ENCODE data around the gene JCAD. TPM values are rescaled to one million over a fixed set of nuclear protein-coding genes. Genes with fewer than 3 reads are reported as not detected.
"Not testable (repeated sequence)": the region's sequence is repeated elsewhere in the genome, so short reads cannot be mapped to it uniquely, and the experiment has no call there.

The JCAD gene
- total and polyA plus RNA-seq, 10 of the 15 experiments (the other 5 are each of a cell fraction or from before 2014, with no cell fraction given): 0.28 TPM; not detected in 9

DNA sequence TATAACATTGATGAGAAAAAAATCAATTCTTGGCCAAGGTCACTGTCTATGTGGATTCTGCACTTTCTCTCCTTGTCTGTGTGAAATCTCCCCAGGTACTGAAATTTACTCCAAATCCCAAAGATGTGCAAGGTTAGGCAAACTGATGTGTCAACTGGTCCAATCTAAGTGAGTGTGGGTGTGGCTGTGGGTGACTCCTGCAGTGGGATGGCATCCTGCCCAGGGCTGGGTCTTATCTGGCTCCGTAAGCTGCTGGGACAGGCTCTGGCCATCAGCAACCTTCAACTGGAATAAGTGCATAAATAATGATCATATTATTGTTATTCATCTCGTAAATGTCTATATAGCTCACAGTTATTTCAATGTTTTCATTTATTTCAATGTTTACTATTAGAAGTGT is 79.3 kb downstream of the JCAD start (continued):
- TF ChIP-seq NFXL1 (IDR thresholded peaks at IDR 0.05; ENCODE audit: borderline replicate concordance) (no peak), SMARCA5 (IDR thresholded peaks at IDR 0.05) (no peak), RBBP5 (conservative IDR thresholded peaks at IDR 0.05) (no peak)
- TF ChIP-seq, protein P1, sequence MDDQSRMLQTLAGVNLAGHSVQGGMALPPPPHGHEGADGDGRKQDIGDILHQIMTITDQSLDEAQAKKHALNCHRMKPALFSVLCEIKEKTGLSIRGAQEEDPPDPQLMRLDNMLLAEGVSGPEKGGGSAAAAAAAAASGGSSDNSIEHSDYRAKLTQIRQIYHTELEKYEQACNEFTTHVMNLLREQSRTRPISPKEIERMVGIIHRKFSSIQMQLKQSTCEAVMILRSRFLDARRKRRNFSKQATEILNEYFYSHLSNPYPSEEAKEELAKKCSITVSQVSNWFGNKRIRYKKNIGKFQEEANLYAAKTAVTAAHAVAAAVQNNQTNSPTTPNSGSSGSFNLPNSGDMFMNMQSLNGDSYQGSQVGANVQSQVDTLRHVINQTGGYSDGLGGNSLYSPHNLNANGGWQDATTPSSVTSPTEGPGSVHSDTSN (IDR thresholded peaks at IDR 0.05; ENCODE audit: insufficient replicate concordance, low read depth, low read length): no peak

DNA sequence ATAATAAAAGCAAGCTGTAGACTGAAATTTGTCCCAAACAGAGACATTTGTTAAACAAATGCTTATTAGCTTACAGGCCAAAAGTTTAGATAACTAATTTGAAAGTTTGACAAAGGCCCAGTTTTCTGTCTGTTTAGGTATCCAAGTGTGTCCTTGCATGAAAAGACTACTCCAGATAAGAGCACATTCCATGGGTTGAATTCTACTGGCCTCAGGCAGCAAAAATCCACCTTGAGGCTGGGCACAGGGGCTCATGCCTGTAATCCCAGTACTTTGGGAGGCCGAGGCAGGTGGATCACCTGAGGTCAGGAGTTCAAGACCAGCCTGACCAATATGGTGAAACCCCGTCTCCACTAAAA is 80.0 kb downstream of the JCAD start:
- CTCF ChIA-PET; intact Hi-C loops (cut with micrococcal nuclease; ENCODE audit: unreplicated experiment); FAIRE-seq; H4K20me1 ChIP-seq (ENCODE audit: control insufficient read depth, insufficient read depth); H3K4me3 ChIP-seq; H2AFZ ChIP-seq (ENCODE audit: control insufficient read depth, low read depth, low read length); ATAC-seq; DNase-seq (ENCODE audit: low read depth, low spot score); H3K9me3 ChIP-seq (replicated peaks; ENCODE audit: control insufficient read depth, insufficient read depth, low read length); RAD21 ChIA-PET (ENCODE audit: unreplicated experiment); H3K27ac ChIP-seq (ENCODE audit: control insufficient read depth, insufficient read depth); SMC1A ChIA-PET (ENCODE audit: uncharacterized antibody, unreplicated experiment); POLR2A ChIA-PET; H3K36me3 ChIP-seq (ENCODE audit: control insufficient read depth in 2 of 2, insufficient read depth in 2 of 2, low read length in 1 of 2); in situ Hi-C loops (cut with MboI); H3K79me2 ChIP-seq (ENCODE audit: control insufficient read depth, insufficient read depth, low read length); BruUV-seq (replicated peaks); H3K27me3 ChIP-seq (replicated peaks in 1 of 2; ENCODE audit: control insufficient read depth in 2 of 2, insufficient read depth in 2 of 2, low read length in 1 of 2); H3K4me1 ChIP-seq (ENCODE audit: control insufficient read depth, insufficient read depth, low read length); H3K4me2 ChIP-seq (ENCODE audit: control insufficient read depth, insufficient read depth); H3K9ac ChIP-seq (ENCODE audit: control insufficient read depth, insufficient read depth, low read length): not testable (repeated sequence)
- WGBS (ENCODE audit: insufficient coverage, insufficient replicate concordance, low lambda C conversion rate, missing lambda C conversion rate): 23% methylated on average over 2 of the region's 2 CpGs

DNA sequence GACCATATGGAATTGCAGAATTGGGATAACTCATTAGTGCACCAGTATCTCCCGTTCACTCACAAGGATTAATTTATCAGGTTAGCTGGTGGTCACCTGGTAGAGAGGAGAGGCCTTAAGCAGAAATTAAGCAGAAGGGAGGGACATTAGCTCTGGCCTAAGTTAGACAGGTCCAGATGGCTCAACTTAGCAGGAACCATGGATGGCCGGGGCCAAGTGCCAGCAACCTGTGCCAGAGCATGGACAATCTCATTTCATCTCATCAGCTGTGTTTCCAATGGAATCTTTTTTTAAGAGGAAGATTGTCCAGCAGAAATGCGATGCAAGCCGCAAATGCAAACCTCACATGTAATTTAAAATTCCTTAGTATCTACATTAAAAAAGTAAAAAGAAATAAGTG is 82.2 kb downstream of the JCAD start:
- Histone ChIP-seq H2AFZ (ENCODE audit: control insufficient read depth, low read depth, low read length) (no peak overlapping the region), H3K4me3 (no peak overlapping the region), H3K79me2 (ENCODE audit: control insufficient read depth, insufficient read depth, low read length) (no peaks in the 10 kb centered on the region), H3K9me3 (replicated peaks; ENCODE audit: control insufficient read depth, insufficient read depth, low read length) (no peaks in the 10 kb centered on the region), H3K27ac (ENCODE audit: control insufficient read depth, insufficient read depth) (no peak overlapping the region), H3K4me1 (ENCODE audit: control insufficient read depth, insufficient read depth, low read length) (no peaks in the 10 kb centered on the region), H3K27me3 (replicated peaks in 1 of 2; ENCODE audit: control insufficient read depth in 2 of 2, insufficient read depth in 2 of 2, low read length in 1 of 2) (no peaks in the 10 kb centered on the region), H3K4me2 (ENCODE audit: control insufficient read depth, insufficient read depth) (no peak overlapping the region), H3K36me3 (ENCODE audit: control insufficient read depth in 2 of 2, insufficient read depth in 2 of 2, low read length in 1 of 2) (no peaks in the 10 kb centered on the region), H4K20me1 (ENCODE audit: control insufficient read depth, insufficient read depth) (no peaks in the 10 kb centered on the region), H3K9ac (ENCODE audit: control insufficient read depth, insufficient read depth, low read length) (no peak overlapping the region)
- DNase-seq (ENCODE audit: low read depth, low spot score) (no peak), FAIRE-seq (no peak), ATAC-seq (no peak)
- intact Hi-C loops (cut with micrococcal nuclease; ENCODE audit: unreplicated experiment): no loop called here
- ChIA-PET CTCF (interaction anchor here (0.8 to 1.2 kb wide), 4 partner anchors 9 to 662 kb away, joined by 3 to 4 read pairs (median 3); no protein-coding TSS in a partner anchor), SMC1A (ENCODE audit: uncharacterized antibody, unreplicated experiment) (no interaction called here), POLR2A (no interaction called here), RAD21 (ENCODE audit: unreplicated experiment) (no interaction called here)
- WGBS (ENCODE audit: insufficient coverage, insufficient replicate concordance, low lambda C conversion rate, missing lambda C conversion rate): 38% methylated on average over 4 of the region's 4 CpGs
- TF ChIP-seq ASH2L (IDR thresholded peaks at IDR 0.05; ENCODE audit: borderline replicate concordance, low read depth): no peak
- TF ChIP-seq RAD21 (IDR thresholded peaks at IDR 0.05; ENCODE audit: insufficient read depth, low read depth, low read length): no peak
- TF ChIP-seq ZBED1 (IDR thresholded peaks at IDR 0.05; ENCODE audit: borderline replicate concordance): no peak
- TF ChIP-seq ZSCAN29 (IDR thresholded peaks at IDR 0.05): no peak
- no TSS peak for BruUV-seq (replicated peaks)
- in situ Hi-C loops (cut with MboI): no loop called here

All from GM12878 (cell line).